Measurements from ENCODE around the gene LACTB.

DNA sequence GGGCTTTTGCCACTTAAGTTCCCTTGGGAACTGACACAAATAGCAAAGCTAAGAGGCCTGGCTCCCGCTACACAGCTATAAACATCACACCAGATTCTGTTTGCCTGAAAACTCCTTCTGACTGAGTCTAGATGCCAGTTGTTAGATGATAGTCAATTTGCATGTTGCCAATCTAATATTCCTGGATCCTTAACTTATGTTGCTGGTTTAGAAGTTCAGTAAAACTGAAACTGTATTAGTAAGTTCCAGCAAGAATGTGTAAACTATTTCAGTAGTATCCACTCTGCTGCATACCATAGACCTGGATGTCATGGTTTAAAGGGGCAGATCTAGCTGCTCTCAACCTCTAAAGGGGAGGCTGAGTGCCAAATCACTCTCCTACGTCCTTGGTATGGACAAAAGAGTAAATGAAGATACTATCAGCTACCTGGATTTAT lies 27.1 kb upstream of the LACTB start:
- TF ChIP-seq, protein P1, sequence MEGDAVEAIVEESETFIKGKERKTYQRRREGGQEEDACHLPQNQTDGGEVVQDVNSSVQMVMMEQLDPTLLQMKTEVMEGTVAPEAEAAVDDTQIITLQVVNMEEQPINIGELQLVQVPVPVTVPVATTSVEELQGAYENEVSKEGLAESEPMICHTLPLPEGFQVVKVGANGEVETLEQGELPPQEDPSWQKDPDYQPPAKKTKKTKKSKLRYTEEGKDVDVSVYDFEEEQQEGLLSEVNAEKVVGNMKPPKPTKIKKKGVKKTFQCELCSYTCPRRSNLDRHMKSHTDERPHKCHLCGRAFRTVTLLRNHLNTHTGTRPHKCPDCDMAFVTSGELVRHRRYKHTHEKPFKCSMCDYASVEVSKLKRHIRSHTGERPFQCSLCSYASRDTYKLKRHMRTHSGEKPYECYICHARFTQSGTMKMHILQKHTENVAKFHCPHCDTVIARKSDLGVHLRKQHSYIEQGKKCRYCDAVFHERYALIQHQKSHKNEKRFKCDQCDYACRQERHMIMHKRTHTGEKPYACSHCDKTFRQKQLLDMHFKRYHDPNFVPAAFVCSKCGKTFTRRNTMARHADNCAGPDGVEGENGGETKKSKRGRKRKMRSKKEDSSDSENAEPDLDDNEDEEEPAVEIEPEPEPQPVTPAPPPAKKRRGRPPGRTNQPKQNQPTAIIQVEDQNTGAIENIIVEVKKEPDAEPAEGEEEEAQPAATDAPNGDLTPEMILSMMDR (IDR thresholded peaks at IDR 0.05): no peak
- no peak for TF ChIP-seq POLR2A (IDR thresholded peaks at IDR 0.05)
